ENCODE results near the gene ARHGEF3. TPM values are rescaled to one million over a fixed set of nuclear protein-coding genes. Genes with fewer than 3 reads are reported as not detected.
A peak's percentile ranks its signal among the peaks of the same experiment; 100 is the strongest.

ARHGEF3 gene
- total RNA-seq, 1 donor from 2014 or later: 17.4 TPM

GRCh38 chr3:56684029-56684428, 117.7 kb downstream of the ARHGEF3 start:
- DNase-seq (ENCODE audit: extremely low spot score in 2 of 2): no peak
- intact Hi-C loops (cut with DNase I): no loop called here
- H3K9me3 ChIP-seq: no peaks in the 10 kb centered on the region

GRCh38 chr3:56683122-56683817, 118.5 kb downstream of the ARHGEF3 start, which contains the start of gene TASOR:
Gene TASOR (minus strand): TSS chr3:56683265. CDS start chr3:56683006, 259 bp downstream.
- TF ChIP-seq POLR2A (IDR thresholded peaks at IDR 0.05) (peak in 1 of 2 donors; percentile 69), POLR2AphosphoS5 (IDR thresholded peaks at IDR 0.05; ENCODE audit: insufficient read depth in 1 of 2, low read depth in 1 of 2) (peak in 1 of 2 donors; percentile 89), CTCF (IDR thresholded peaks at IDR 0.05) (no peak)

More at GRCh38 chr3:56684029-56684428, 117.7 kb downstream of the ARHGEF3 start:
- Histone ChIP-seq H3K36me3 (no peaks in the 10 kb centered on the region), H3K4me1 (peaks cover 30% of the 10 kb centered on the region), H3K27me3 (no peaks in the 10 kb centered on the region), H3K4me3 (no peak overlapping the region), H3K27ac (no peak overlapping the region)
- TF ChIP-seq CTCF (IDR thresholded peaks at IDR 0.05) (no peak), POLR2A (IDR thresholded peaks at IDR 0.05) (no peak), POLR2AphosphoS5 (IDR thresholded peaks at IDR 0.05; ENCODE audit: insufficient read depth in 1 of 2, low read depth in 1 of 2) (no peak)

GRCh38 chr3:56682462-56683121, 119.2 kb downstream of the ARHGEF3 start:
- Histone ChIP-seq H3K4me3 (peak overlapping the region; percentile 73 to 86), H3K27me3 (no peaks in the 10 kb centered on the region), H3K27ac (peak overlapping the region; percentile 97), H3K4me1 (peaks cover 42% of the 10 kb centered on the region), H3K9me3 (no peaks in the 10 kb centered on the region), H3K36me3 (no peaks in the 10 kb centered on the region)
- intact Hi-C loops (cut with DNase I): no loop called here
- no peak for DNase-seq (ENCODE audit: extremely low spot score in 2 of 2)
- TF ChIP-seq CTCF (IDR thresholded peaks at IDR 0.05) (no peak), POLR2A (IDR thresholded peaks at IDR 0.05) (peak in 1 of 2 donors; percentile 8), POLR2AphosphoS5 (IDR thresholded peaks at IDR 0.05; ENCODE audit: insufficient read depth in 1 of 2, low read depth in 1 of 2) (peak in 1 of 2 donors; percentile 6)

More at GRCh38 chr3:56683122-56683817, 118.5 kb downstream of the ARHGEF3 start, which contains the start of gene TASOR:
- no peaks in the 10 kb centered on the region for H3K27me3 ChIP-seq
- no peaks in the 10 kb centered on the region for H3K9me3 ChIP-seq
- DNase-seq (ENCODE audit: extremely low spot score in 2 of 2): no peak
- peaks cover 35% of the 10 kb centered on the region for H3K4me1 ChIP-seq
- H3K4me3 ChIP-seq: peak within 1 kb of the TSS; percentile 73 to 86
- H3K27ac ChIP-seq: peak within 1 kb of the TSS; percentile 97
- intact Hi-C loops (cut with DNase I): no loop called here
- H3K36me3 ChIP-seq: no peaks in the 10 kb centered on the region

- intact Hi-C loops (cut with DNase I): no loop called here
- no peak for DNase-seq (ENCODE audit: extremely low spot score in 2 of 2)
- H3K27ac ChIP-seq: peak overlapping the region; percentile 97
- no peaks in the 10 kb centered on the region for H3K9me3 ChIP-seq
- no peaks in the 10 kb centered on the region for H3K36me3 ChIP-seq
- H3K4me3 ChIP-seq: peak overlapping the region; percentile 73 to 86
- H3K27me3 ChIP-seq: no peaks in the 10 kb centered on the region
- TF ChIP-seq POLR2AphosphoS5 (IDR thresholded peaks at IDR 0.05; ENCODE audit: insufficient read depth in 1 of 2, low read depth in 1 of 2): no peak
- no peak for TF ChIP-seq CTCF (IDR thresholded peaks at IDR 0.05)
- no peak for TF ChIP-seq POLR2A (IDR thresholded peaks at IDR 0.05)
- H3K4me1 ChIP-seq: peaks cover 48% of the 10 kb centered on the region
Observed at GRCh38 chr3:56681984-56682461, 119.7 kb downstream of the ARHGEF3 start.
